GM18498 (cell line): ENCODE measurements around the gene HES7.

Source experiments
- ATAC-seq: cut with Tn5 transposase; IDR thresholded peaks from one replicate; pipeline ENCODE4 v1.9.1; 2021; ENCODE audit warnings: mild to moderate bottlenecking, moderate library complexity; ENCODE audit not compliant: unreplicated experiment

The HES7 gene

GRCh38 chr17:8143581-8144400, 19.9 kb upstream of the HES7 start:
- no peak for ATAC-seq

GRCh38 chr17:8142887-8143580, 19.1 kb upstream of the HES7 start:
- no peak for ATAC-seq

- ATAC-seq: no peak
These were observed 18.4 kb upstream of the HES7 start for GRCh38 chr17:8142158-8142886.

GRCh38 chr17:8141741-8142140, 17.8 kb upstream of the HES7 start:
- no peak for ATAC-seq

GRCh38 chr17:8141045-8141444, 17.1 kb upstream of the HES7 start:
- no peak for ATAC-seq

- no peak for ATAC-seq
These were observed 16.4 kb upstream of the HES7 start for GRCh38 chr17:8140065-8141029.

GRCh38 chr17:8138672-8139371, 14.9 kb upstream of the HES7 start:
- peak; percentile 85 for ATAC-seq

GRCh38 chr17:8138374-8138671, 14.4 kb upstream of the HES7 start:
- no peak for ATAC-seq

GRCh38 chr17:8137645-8138373, 13.9 kb upstream of the HES7 start:
- no peak for ATAC-seq

- no peak for ATAC-seq
These were observed 10.0 kb upstream of the HES7 start for GRCh38 chr17:8133941-8134340.

- no peak for ATAC-seq
These were observed 9.5 kb upstream of the HES7 start for GRCh38 chr17:8133399-8133798.

GRCh38 chr17:8131844-8132441, 8.0 kb upstream of the HES7 start:
- ATAC-seq: no peak

- ATAC-seq: no peak
These were observed 4.3 kb upstream of the HES7 start for GRCh38 chr17:8128125-8128784.

- ATAC-seq: peak; percentile 26
These were observed 2.7 kb upstream of the HES7 start for GRCh38 chr17:8126491-8127066.

GRCh38 chr17:8125947-8126490, 2.1 kb upstream of the HES7 start:
- ATAC-seq: no peak

GRCh38 chr17:8125154-8125946, 1.4 kb upstream of the HES7 start:
- ATAC-seq: no peak
